Fibroblast of skin of scalp (primary cell): ENCODE data around the gene KLHDC9.
"Not testable (repeated sequence)": the region's sequence is repeated elsewhere in the genome, so short reads cannot be mapped to it uniquely, and the experiment has no call there.

Experiments used
- DNase-seq: peaks from one replicate; pipeline ENCODE4 v3.0.0-alpha.2; 2013

KLHDC9 gene

GRCh38 chr1:161096530-161096929 lies 1.6 kb upstream of the KLHDC9 start:
- no peak for DNase-seq

- no peak for DNase-seq
These were observed 1.1 kb downstream of the KLHDC9 start for GRCh38 chr1:161099090-161099802.

GRCh38 chr1:161100556-161100955 lies 2.4 kb downstream of the KLHDC9 start:
- DNase-seq = no peak

- no peak for DNase-seq
These were observed 8.3 kb downstream of the KLHDC9 start for GRCh38 chr1:161106431-161106830.

- no peak for DNase-seq
These were observed 13.0 kb downstream of the KLHDC9 start for GRCh38 chr1:161111117-161111516.

- no peak for DNase-seq
These were observed 13.4 kb downstream of the KLHDC9 start for GRCh38 chr1:161111527-161111926.

GRCh38 chr1:161113915-161114314 lies 15.8 kb downstream of the KLHDC9 start:
- DNase-seq = no peak

GRCh38 chr1:161114556-161114955 lies 16.4 kb downstream of the KLHDC9 start:
- DNase-seq = no peak

- DNase-seq = peak; percentile 51
These were observed 17.1 kb downstream of the KLHDC9 start for GRCh38 chr1:161115132-161115711.

GRCh38 chr1:161115961-161116360 lies 17.8 kb downstream of the KLHDC9 start:
- not testable (repeated sequence) for DNase-seq

GRCh38 chr1:161117759-161118581 lies 19.8 kb downstream of the KLHDC9 start, which contains the start of the genes NIT1 and PFDN2:
TSS of gene NIT1 (plus strand) at chr1:161118105. CDS start at chr1:161118177, 72 bp downstream.
TSS of gene PFDN2 (minus strand) at chr1:161118037. CDS start at chr1:161118026, 11 bp downstream.
- peak; percentile 78 for DNase-seq

- peak; percentile 72 for DNase-seq
These were observed 21.1 kb downstream of the KLHDC9 start for GRCh38 chr1:161119092-161119903.

- no peak for DNase-seq
These were observed 23.0 kb downstream of the KLHDC9 start for GRCh38 chr1:161121042-161121650.

GRCh38 chr1:161121834-161122233 lies 23.7 kb downstream of the KLHDC9 start:
- DNase-seq = no peak

GRCh38 chr1:161122967-161123366 lies 24.8 kb downstream of the KLHDC9 start:
- DNase-seq = no peak

GRCh38 chr1:161127649-161128048 lies 29.5 kb downstream of the KLHDC9 start:
- DNase-seq = no peak

GRCh38 chr1:161128591-161129420 lies 30.6 kb downstream of the KLHDC9 start:
- no peak for DNase-seq

- DNase-seq = no peak
These were observed 32.1 kb downstream of the KLHDC9 start for GRCh38 chr1:161130266-161130665.

- no peak for DNase-seq
These were observed 33.6 kb downstream of the KLHDC9 start for GRCh38 chr1:161131523-161132409.
